CD4-positive, alpha-beta memory T cell (primary cell): ENCODE measurements around the gene FAF1. TPM values are rescaled to one million over a fixed set of nuclear protein-coding genes. Genes with fewer than 3 reads are reported as not detected.

Source experiments
- CTCF ChIA-PET: fragments of 350-600 bp; sonication (Branson Sonifier 250); formaldehyde crosslinking; loops from one replicate; lab custom pipeline; 2021; ENCODE audit warnings: inconsistent platforms; ENCODE audit not compliant: partially characterized antibody; lab: Charles Lee
- POLR2A ChIA-PET: fragments of 350-600 bp; sonication (Branson Sonifier 250); formaldehyde crosslinking; loops from one replicate; lab custom pipeline; 2021; ENCODE audit not compliant: partially characterized antibody; lab: Charles Lee
- DNase-seq, 5 donors: peaks; one replicate each; pipeline versions ENCODE4 v3.0.0 to v3.0.0-alpha.2; 2020 to 2022; ENCODE audit warnings: mixed read lengths in 1 of 5
- H3K27ac ChIP-seq: one replicate; pipeline ENCODE4 v1.7.0; 2013; ENCODE audit warnings: low read depth, low read length
- H3K27me3 ChIP-seq: 2 replicates; pipeline ENCODE4 v1.7.0; 2013; ENCODE audit warnings: mild to moderate bottlenecking, low read length, moderate library complexity; ENCODE audit not compliant: insufficient read depth
- H3K36me3 ChIP-seq: 2 replicates; pipeline ENCODE4 v1.7.0; 2013; ENCODE audit warnings: mild to moderate bottlenecking, low read length, moderate library complexity; ENCODE audit not compliant: insufficient read depth
- H3K4me1 ChIP-seq: 2 replicates; pipeline ENCODE4 v1.7.0; 2013; ENCODE audit warnings: mild to moderate bottlenecking, low read length, moderate library complexity; ENCODE audit not compliant: insufficient read depth
- H3K4me3 ChIP-seq, 2 donors: one replicate each; pipeline ENCODE4 v1.7.0; 2013; ENCODE audit warnings: low read length in 2 of 2, mild to moderate bottlenecking in 1 of 2
- H3K9me3 ChIP-seq, 2 donors: one replicate each; pipeline ENCODE4 v1.7.0; 2013; ENCODE audit warnings: low read length in 2 of 2, control low read depth in 1 of 2; ENCODE audit not compliant: control insufficient read depth in 1 of 2
- H3K27ac Mint-ChIP-seq, 7 donors: one replicate each; pipeline ENCODE4 v1.8.0; 2020 to 2021; ENCODE audit warnings: mixed read lengths in 7 of 7, mild to moderate bottlenecking in 6 of 7, inconsistent platforms in 3 of 7, moderate library complexity in 3 of 7
- H3K27me3 Mint-ChIP-seq, 2 donors: one replicate each; pipeline ENCODE4 v1.8.0; 2020 to 2021; ENCODE audit warnings: mixed read lengths in 2 of 2
- H3K36me3 Mint-ChIP-seq, 2 donors: one replicate each; pipeline ENCODE4 v1.8.0; 2020 to 2021; ENCODE audit warnings: mixed read lengths in 2 of 2, inconsistent platforms in 1 of 2, mild to moderate bottlenecking in 1 of 2
- H3K4me1 Mint-ChIP-seq, 4 donors: one replicate each; pipeline ENCODE4 v1.8.0; 2020 to 2021; ENCODE audit warnings: mixed read lengths in 4 of 4, mild to moderate bottlenecking in 1 of 4
- H3K4me3 Mint-ChIP-seq, 8 donors: one replicate each; pipeline ENCODE4 v1.8.0; 2020 to 2021; ENCODE audit warnings: mixed read lengths in 8 of 8, mild to moderate bottlenecking in 7 of 8, moderate library complexity in 6 of 8, inconsistent platforms in 3 of 8
- H3K9me3 Mint-ChIP-seq, 8 donors: one replicate each; pipeline ENCODE4 v1.8.0; 2020 to 2021; ENCODE audit warnings: mixed read lengths in 8 of 8, mild to moderate bottlenecking in 5 of 8, inconsistent platforms in 3 of 8, moderate library complexity in 1 of 8
- intact Hi-C: fragments of 100-400 bp; cut with micrococcal nuclease; formaldehyde crosslinking; loops from one replicate; pipeline ENCODE4 v1.15.1; 2023
- polyA plus RNA-seq, 2 donors: library from polyadenylated mRNA; unstranded; fragments of 300-500 nt; fragmentation: Illumina TruSeq; gene quantifications; one replicate each; pipeline ENCODE4 v1.2.3, GENCODE V29; 2021
- total RNA-seq, 2 experiments: library from RNA; stranded (reverse); gene quantifications; one replicate each; pipeline ENCODE4 v1.2.3, GENCODE V29; 2021

Gene FAF1
- total and polyA plus RNA-seq, 4 experiments from 2014 or later: 36.0 to 60.2 (median 53.9) TPM

- H3K27me3 Mint-ChIP-seq: peaks cover 65 to 67% of the 10 kb centered on the region in 2 donors
- no peak for DNase-seq
- H3K4me1 ChIP-seq: peaks cover 32% of the 10 kb centered on the region
Observed at GRCh38 chr1:50423670-50424000, 536.4 kb downstream of the FAF1 start.

GRCh38 chr1:50422946-50423669 lies 537.0 kb downstream of the FAF1 start, which contains the start of gene DMRTA2:
DMRTA2 (minus strand) TSS chr1:50423443; CDS start chr1:50421536, 1,907 bp downstream.
- POLR2A ChIA-PET: no interaction called here
- Mint-ChIP-seq H3K4me1 (peaks cover 31 to 74% (median 54%) of the 10 kb centered on the region in 4 donors), H3K27me3 (peaks cover 62 to 63% of the 10 kb centered on the region in 2 donors), H3K4me3 (peak within 1 kb of the TSS; percentile 84 to 98 (median 91)), H3K27ac (peak within 1 kb of the TSS in 1 of 7 donors; percentile 55), H3K9me3 (peaks cover 0 to 2% (median 0%) of the 10 kb centered on the region in 8 donors), H3K36me3 (peaks cover 0 to 3% of the 10 kb centered on the region in 2 donors)
- CTCF ChIA-PET: no interaction called here
- Histone ChIP-seq H3K36me3 (no peaks in the 10 kb centered on the region), H3K27ac (no peak within 1 kb of the TSS), H3K9me3 (no peaks in the 10 kb centered on the region), H3K4me1 (peaks cover 32% of the 10 kb centered on the region), H3K4me3 (peak within 1 kb of the TSS; percentile 42 to 52), H3K27me3 (peaks cover 47% of the 10 kb centered on the region)
- intact Hi-C loops: no loop called here
- no peak for DNase-seq

More at GRCh38 chr1:50423670-50424000, 536.4 kb downstream of the FAF1 start:
- Histone ChIP-seq H3K27ac (no peak overlapping the region), H3K27me3 (peaks cover 51% of the 10 kb centered on the region), H3K36me3 (no peaks in the 10 kb centered on the region), H3K9me3 (no peaks in the 10 kb centered on the region), H3K4me3 (no peak overlapping the region)
- CTCF ChIA-PET: no interaction called here
- intact Hi-C loops: no loop called here
- H3K27ac Mint-ChIP-seq: peak overlapping the region in 1 of 7 donors; percentile 55
- H3K36me3 Mint-ChIP-seq: peaks cover 0 to 3% of the 10 kb centered on the region in 2 donors
- H3K9me3 Mint-ChIP-seq: peaks cover 0 to 4% (median 0%) of the 10 kb centered on the region in 8 donors
- peaks cover 33 to 75% (median 55%) of the 10 kb centered on the region in 4 donors for H3K4me1 Mint-ChIP-seq
- POLR2A ChIA-PET: no interaction called here
- H3K4me3 Mint-ChIP-seq: peak overlapping the region; percentile 84 to 98 (median 91)

- Mint-ChIP-seq H3K27me3 (peaks cover 61 to 64% of the 10 kb centered on the region in 2 donors), H3K27ac (no peak overlapping the region), H3K4me3 (peak overlapping the region in 3 of 8 donors; percentile 41 to 61 (median 59)), H3K9me3 (peaks cover 0 to 2% (median 0%) of the 10 kb centered on the region in 8 donors), H3K36me3 (peaks cover 0 to 3% of the 10 kb centered on the region in 2 donors), H3K4me1 (peaks cover 32 to 78% (median 56%) of the 10 kb centered on the region in 4 donors)
- Histone ChIP-seq H3K9me3 (no peaks in the 10 kb centered on the region), H3K4me1 (peaks cover 32% of the 10 kb centered on the region), H3K36me3 (no peaks in the 10 kb centered on the region), H3K27me3 (peaks cover 42% of the 10 kb centered on the region), H3K27ac (no peak overlapping the region), H3K4me3 (no peak overlapping the region)
- no peak for DNase-seq
- ChIA-PET POLR2A (no interaction called here), CTCF (no interaction called here)
- intact Hi-C loops: no loop called here
Observed at GRCh38 chr1:50422675-50422945, 537.5 kb downstream of the FAF1 start.

GRCh38 chr1:50421768-50422674 lies 538.0 kb downstream of the FAF1 start:
- Mint-ChIP-seq H3K27me3 (peaks cover 60% of the 10 kb centered on the region in 2 donors), H3K4me1 (peaks cover 29 to 75% (median 54%) of the 10 kb centered on the region in 4 donors), H3K27ac (peak overlapping the region in 2 of 7 donors; percentile 7 to 33), H3K36me3 (peaks cover 0 to 3% of the 10 kb centered on the region in 2 donors), H3K4me3 (peak overlapping the region in 7 of 8 donors; percentile 23 to 81 (median 64)), H3K9me3 (peaks cover 0 to 2% (median 0%) of the 10 kb centered on the region in 8 donors)
- no peak overlapping the region for H3K4me3 ChIP-seq
- no peak overlapping the region for H3K27ac ChIP-seq
- intact Hi-C loops: no loop called here
- H3K9me3 ChIP-seq: no peaks in the 10 kb centered on the region
- no peak for DNase-seq
- H3K27me3 ChIP-seq: peaks cover 40% of the 10 kb centered on the region
- no peaks in the 10 kb centered on the region for H3K36me3 ChIP-seq
- POLR2A ChIA-PET: no interaction called here
- CTCF ChIA-PET: no interaction called here
- H3K4me1 ChIP-seq: peaks cover 28% of the 10 kb centered on the region

- DNase-seq: no peak
- peaks cover 60 to 65% of the 10 kb centered on the region in 2 donors for H3K27me3 Mint-ChIP-seq
- H3K4me1 ChIP-seq: peaks cover 28% of the 10 kb centered on the region
- H3K27me3 ChIP-seq: peaks cover 42% of the 10 kb centered on the region
- CTCF ChIA-PET: no interaction called here
- H3K4me1 Mint-ChIP-seq: peaks cover 31 to 77% (median 58%) of the 10 kb centered on the region in 4 donors
- no peak overlapping the region for H3K4me3 ChIP-seq
- H3K4me3 Mint-ChIP-seq: peak overlapping the region in 3 of 8 donors; percentile 0 to 81 (median 66)
- POLR2A ChIA-PET: no interaction called here
- H3K36me3 ChIP-seq: no peaks in the 10 kb centered on the region
- no peak overlapping the region for H3K27ac Mint-ChIP-seq
- H3K9me3 ChIP-seq: no peaks in the 10 kb centered on the region
- intact Hi-C loops: no loop called here
- H3K9me3 Mint-ChIP-seq: peaks cover 0 to 4% (median 0%) of the 10 kb centered on the region in 8 donors
- H3K36me3 Mint-ChIP-seq: peaks cover 0 to 3% of the 10 kb centered on the region in 2 donors
- no peak overlapping the region for H3K27ac ChIP-seq
Observed at GRCh38 chr1:50421366-50421748, 538.7 kb downstream of the FAF1 start.

GRCh38 chr1:50420689-50421365 lies 539.2 kb downstream of the FAF1 start:
- Histone ChIP-seq H3K27ac (no peak overlapping the region), H3K4me1 (peaks cover 28% of the 10 kb centered on the region), H3K9me3 (no peaks in the 10 kb centered on the region), H3K27me3 (peaks cover 41% of the 10 kb centered on the region), H3K4me3 (no peak overlapping the region), H3K36me3 (no peaks in the 10 kb centered on the region)
- Mint-ChIP-seq H3K4me3 (peak overlapping the region in 5 of 8 donors; percentile 48 to 75 (median 53)), H3K27me3 (peaks cover 56 to 61% of the 10 kb centered on the region in 2 donors), H3K27ac (no peak overlapping the region), H3K36me3 (peaks cover 0 to 3% of the 10 kb centered on the region in 2 donors), H3K4me1 (peaks cover 30 to 74% (median 56%) of the 10 kb centered on the region in 4 donors), H3K9me3 (peaks cover 0 to 4% (median 0%) of the 10 kb centered on the region in 8 donors)
- intact Hi-C loops: no loop called here
- ChIA-PET POLR2A (no interaction called here), CTCF (no interaction called here)
- DNase-seq: no peak
